Skeletal muscle satellite cell (primary cell): ENCODE data around the gene CDC45.
"Not testable (repeated sequence)": the region's sequence is repeated elsewhere in the genome, so short reads cannot be mapped to it uniquely, and the experiment has no call there.

Experiments
- H3K27me3 ChIP-seq: 2 replicates; pipeline ENCODE4 v1.7.0; 2013; ENCODE audit warnings: low read length; ENCODE audit not compliant: control insufficient read depth, insufficient read depth
- H3K36me3 ChIP-seq: 2 replicates; pipeline ENCODE4 v1.7.0; 2013; ENCODE audit warnings: mild to moderate bottlenecking, control low read depth, low read length; ENCODE audit not compliant: insufficient read depth
- H3K4me1 ChIP-seq: 2 replicates; pipeline ENCODE4 v1.7.0; 2013; ENCODE audit warnings: low read length; ENCODE audit not compliant: control insufficient read depth, insufficient read depth
- H3K4me2 ChIP-seq: 2 replicates; pipeline ENCODE4 v1.7.0; 2013; ENCODE audit warnings: mild to moderate bottlenecking, low read length
- H3K4me3 ChIP-seq: 2 replicates; pipeline ENCODE4 v1.7.0; 2013; ENCODE audit warnings: low read length
- H3K9ac ChIP-seq: 2 replicates; pipeline ENCODE4 v1.7.0; 2013; ENCODE audit warnings: mild to moderate bottlenecking, low read depth, low read length, moderate library complexity
- H3K9me3 ChIP-seq: replicated peaks from 2 replicates; pipeline ENCODE4 v1.7.0; 2013; ENCODE audit warnings: mild to moderate bottlenecking, control low read depth, low read length

The CDC45 gene

GRCh38 chr22:19547620-19548019 is 67.9 kb downstream of the CDC45 start:
- no peaks in the 10 kb centered on the region for H3K9me3 ChIP-seq
- H3K9ac ChIP-seq = no peak overlapping the region
- no peak overlapping the region for H3K4me3 ChIP-seq
- H3K4me1 ChIP-seq = no peaks in the 10 kb centered on the region
- H3K36me3 ChIP-seq = no peaks in the 10 kb centered on the region
- H3K27me3 ChIP-seq = peaks cover 23% of the 10 kb centered on the region
- H3K4me2 ChIP-seq = no peak overlapping the region

- not testable (repeated sequence) for H3K4me2 ChIP-seq, H3K4me1 ChIP-seq, H3K9ac ChIP-seq, H3K36me3 ChIP-seq, H3K4me3 ChIP-seq, H3K9me3 ChIP-seq
- peaks cover 23% of the 10 kb centered on the region for H3K27me3 ChIP-seq
Measured at GRCh38 chr22:19548427-19548826, 68.7 kb downstream of the CDC45 start.

DNA sequence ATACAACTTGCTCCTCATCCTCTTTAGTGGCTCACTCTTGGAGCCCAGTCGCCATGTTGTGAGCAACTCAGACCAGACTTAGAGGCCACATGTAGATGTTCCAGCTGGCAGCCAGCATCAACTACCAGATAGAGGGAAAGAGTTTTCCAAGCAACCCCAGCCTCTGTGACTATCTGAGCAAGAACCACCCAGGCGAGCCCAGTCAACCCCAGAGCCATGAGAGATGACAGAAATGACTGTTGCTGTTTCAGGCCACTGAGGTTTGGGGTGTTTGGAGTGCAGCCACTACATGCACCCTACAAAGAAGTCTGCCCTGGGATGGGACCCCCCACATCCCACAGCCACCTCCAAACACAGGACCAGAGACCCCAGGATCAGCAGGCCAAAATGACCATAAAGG is 69.2 kb downstream of the CDC45 start:
- Histone ChIP-seq H3K4me3 (no peak overlapping the region), H3K36me3 (no peaks in the 10 kb centered on the region), H3K4me2 (no peak overlapping the region), H3K4me1 (no peaks in the 10 kb centered on the region), H3K9me3 (no peaks in the 10 kb centered on the region), H3K27me3 (peaks cover 23% of the 10 kb centered on the region), H3K9ac (no peak overlapping the region)

GRCh38 chr22:19549428-19549827 is 69.7 kb downstream of the CDC45 start:
- Histone ChIP-seq H3K4me2 (no peak overlapping the region), H3K4me3 (no peak overlapping the region), H3K4me1 (no peaks in the 10 kb centered on the region), H3K36me3 (no peaks in the 10 kb centered on the region), H3K9me3 (no peaks in the 10 kb centered on the region), H3K9ac (no peak overlapping the region), H3K27me3 (peaks cover 21% of the 10 kb centered on the region)

DNA sequence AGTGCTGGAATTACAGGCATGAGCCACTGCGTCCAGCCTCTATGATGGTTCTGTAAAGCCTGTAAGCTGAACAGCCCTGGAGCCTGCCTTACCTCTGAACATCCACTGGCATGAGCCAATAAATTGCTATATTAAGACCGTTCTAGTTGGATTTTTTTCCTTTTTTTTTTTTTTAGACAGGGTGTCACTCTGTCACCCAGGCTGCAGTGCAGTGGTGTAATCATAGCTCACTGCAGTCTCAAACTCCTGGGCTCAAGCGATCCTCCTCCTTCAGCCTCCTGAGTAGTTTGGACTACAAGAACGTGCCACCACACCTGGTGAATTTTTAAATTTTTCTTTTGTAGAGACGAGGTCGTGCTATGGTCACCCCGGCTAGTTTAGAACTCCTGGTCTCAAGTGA is 70.7 kb downstream of the CDC45 start:
- H3K9ac ChIP-seq = no peak overlapping the region
- no peaks in the 10 kb centered on the region for H3K4me1 ChIP-seq
- H3K27me3 ChIP-seq = peaks cover 16% of the 10 kb centered on the region
- H3K4me3 ChIP-seq = no peak overlapping the region
- no peaks in the 10 kb centered on the region for H3K9me3 ChIP-seq
- H3K4me2 ChIP-seq = no peak overlapping the region
- H3K36me3 ChIP-seq = no peaks in the 10 kb centered on the region

DNA sequence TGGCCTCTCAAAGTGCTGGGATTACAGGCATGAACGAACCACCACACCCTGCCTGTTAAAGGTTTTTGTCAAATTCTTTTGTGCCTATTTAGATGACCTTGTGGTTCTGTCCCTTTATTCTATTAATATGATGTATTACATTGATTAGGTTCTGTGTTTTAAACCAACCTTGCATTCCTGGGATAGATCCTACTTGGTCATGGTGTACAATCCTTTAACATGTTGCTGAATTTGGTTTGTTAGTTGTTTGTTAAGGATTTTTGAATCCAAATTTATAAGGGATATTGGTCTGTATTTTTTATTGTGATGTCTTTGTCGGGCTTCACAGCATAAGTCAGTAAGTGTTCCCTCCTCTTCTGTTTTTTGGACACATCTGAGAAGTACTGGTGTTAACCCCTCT is 73.5 kb downstream of the CDC45 start:
- H3K4me2 ChIP-seq = no peak overlapping the region
- H3K4me1 ChIP-seq = no peaks in the 10 kb centered on the region
- H3K36me3 ChIP-seq = no peaks in the 10 kb centered on the region
- no peaks in the 10 kb centered on the region for H3K9me3 ChIP-seq
- H3K27me3 ChIP-seq = peaks cover 16% of the 10 kb centered on the region
- H3K4me3 ChIP-seq = no peak overlapping the region
- no peak overlapping the region for H3K9ac ChIP-seq

- Histone ChIP-seq H3K9me3 (no peaks in the 10 kb centered on the region), H3K9ac (no peak overlapping the region), H3K4me1 (no peaks in the 10 kb centered on the region), H3K4me3 (no peak overlapping the region), H3K27me3 (peaks cover 17% of the 10 kb centered on the region), H3K4me2 (no peak overlapping the region), H3K36me3 (no peaks in the 10 kb centered on the region)
Measured at GRCh38 chr22:19554834-19555404, 75.2 kb downstream of the CDC45 start.

GRCh38 chr22:19555651-19556050 is 75.9 kb downstream of the CDC45 start:
- H3K9ac ChIP-seq = no peak overlapping the region
- no peaks in the 10 kb centered on the region for H3K4me1 ChIP-seq
- H3K4me3 ChIP-seq = no peak overlapping the region
- H3K27me3 ChIP-seq = peaks cover 23% of the 10 kb centered on the region
- no peaks in the 10 kb centered on the region for H3K9me3 ChIP-seq
- no peak overlapping the region for H3K4me2 ChIP-seq
- H3K36me3 ChIP-seq = no peaks in the 10 kb centered on the region

DNA sequence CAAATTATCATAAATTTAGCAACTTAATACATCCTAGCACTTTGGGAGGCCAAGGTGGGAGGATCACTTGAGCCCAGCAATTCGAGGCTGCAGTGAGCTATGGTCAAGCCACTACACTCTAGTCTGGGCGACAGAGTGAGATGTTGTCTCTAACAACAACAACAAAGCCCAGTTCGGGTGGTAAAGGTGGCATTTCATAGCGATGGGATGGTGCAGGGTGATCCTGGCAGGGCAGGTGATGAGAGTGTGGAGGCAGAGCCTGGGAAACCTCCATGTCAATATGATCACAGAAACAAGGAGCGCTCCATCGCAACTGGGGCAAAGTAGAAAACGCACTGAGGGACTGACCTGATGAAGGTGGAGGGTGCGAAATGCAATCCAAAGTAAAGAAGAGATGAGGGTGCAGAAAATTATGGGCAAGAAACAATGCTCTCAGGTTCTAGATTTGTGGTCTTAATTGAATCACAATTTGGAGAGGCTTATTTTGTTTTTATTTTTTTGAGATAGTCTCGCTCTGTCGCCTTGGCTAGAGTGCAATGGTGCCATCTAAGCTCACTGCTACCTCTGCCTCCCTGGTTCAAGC is 77.3 kb downstream of the CDC45 start:
- Histone ChIP-seq H3K9ac (no peak overlapping the region), H3K4me2 (no peak overlapping the region), H3K4me3 (no peak overlapping the region), H3K36me3 (no peaks in the 10 kb centered on the region), H3K9me3 (no peaks in the 10 kb centered on the region), H3K4me1 (no peaks in the 10 kb centered on the region), H3K27me3 (peaks cover 15% of the 10 kb centered on the region)

DNA sequence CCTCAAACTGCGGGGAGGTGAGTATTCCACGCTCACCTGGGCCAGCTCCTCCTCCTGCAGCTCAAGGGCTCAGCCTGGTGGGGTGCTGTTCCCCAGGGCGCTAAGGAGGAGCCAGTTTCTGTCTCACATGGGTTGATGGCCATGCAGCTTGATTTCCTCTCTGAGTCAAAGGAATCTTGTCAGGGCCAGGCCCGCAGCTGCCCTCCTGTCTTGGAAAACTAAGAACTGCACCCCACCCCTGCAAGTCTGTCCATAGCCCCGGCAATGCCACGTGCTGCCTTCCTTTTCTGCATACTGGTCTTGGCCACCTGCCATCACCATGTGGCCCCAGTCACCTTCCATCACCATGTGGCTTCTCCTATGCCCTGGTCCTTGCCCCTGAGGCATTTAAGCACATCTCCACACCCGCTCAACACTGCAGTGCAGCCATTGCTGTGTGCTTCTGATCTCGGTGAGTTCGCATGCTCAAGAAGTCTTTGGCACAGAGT is 79.6 kb downstream of the CDC45 start:
- Histone ChIP-seq H3K4me1 (no peaks in the 10 kb centered on the region), H3K9me3 (no peaks in the 10 kb centered on the region), H3K27me3 (peaks cover 14% of the 10 kb centered on the region), H3K4me3 (no peak overlapping the region), H3K4me2 (no peak overlapping the region), H3K9ac (no peak overlapping the region), H3K36me3 (no peaks in the 10 kb centered on the region)

DNA sequence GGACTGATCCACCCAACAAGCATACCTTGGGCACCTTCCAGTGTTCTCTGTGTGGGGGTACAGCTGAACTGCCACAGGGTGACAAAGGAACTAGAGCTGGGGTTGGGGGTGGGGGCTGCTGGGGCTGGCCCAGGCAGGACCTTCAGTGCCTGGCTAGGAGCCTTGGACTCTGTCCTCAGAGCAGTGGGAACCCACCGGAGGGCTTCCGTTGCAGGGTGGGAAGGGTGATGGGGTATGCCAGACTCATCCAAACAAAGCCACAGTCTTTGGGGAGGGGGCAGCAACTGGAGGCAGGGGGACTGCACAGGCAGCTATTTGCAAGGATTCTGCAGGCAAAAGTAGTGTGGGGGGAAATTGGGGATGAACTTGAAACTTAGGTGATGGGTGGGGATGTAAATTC is 80.2 kb downstream of the CDC45 start:
- Histone ChIP-seq H3K36me3 (no peaks in the 10 kb centered on the region), H3K9me3 (no peaks in the 10 kb centered on the region), H3K27me3 (peaks cover 19% of the 10 kb centered on the region), H3K4me2 (no peak overlapping the region), H3K4me3 (no peak overlapping the region), H3K9ac (no peak overlapping the region), H3K4me1 (no peaks in the 10 kb centered on the region)
